Osteocyte (in vitro differentiated cells): ENCODE results near the gene CUL7. TPM values are rescaled to one million over a fixed set of nuclear protein-coding genes. Genes with fewer than 3 reads are reported as not detected.

Experiments used
- DNase-seq: peaks from one replicate; pipeline ENCODE4 v3.0.0; 2021; ENCODE audit warnings: mixed read lengths; ENCODE audit not compliant: unreplicated experiment; ENCODE audit errors: extremely low spot score
- H3K27ac Mint-ChIP-seq: one replicate; pipeline ENCODE4 v1.8.0; 2021; ENCODE audit warnings: mild to moderate bottlenecking, mixed read lengths; ENCODE audit not compliant: unreplicated experiment
- H3K27me3 Mint-ChIP-seq: one replicate; pipeline ENCODE4 v1.8.0; 2021; ENCODE audit warnings: mixed read lengths; ENCODE audit not compliant: unreplicated experiment
- H3K36me3 Mint-ChIP-seq: one replicate; pipeline ENCODE4 v1.8.0; 2021; ENCODE audit warnings: mixed read lengths; ENCODE audit not compliant: unreplicated experiment
- H3K4me1 Mint-ChIP-seq: one replicate; pipeline ENCODE4 v1.8.0; 2021; ENCODE audit warnings: mixed read lengths; ENCODE audit not compliant: unreplicated experiment
- H3K4me3 Mint-ChIP-seq: one replicate; pipeline ENCODE4 v1.8.0; 2021; ENCODE audit warnings: mild to moderate bottlenecking, moderate library complexity, mixed read lengths; ENCODE audit not compliant: unreplicated experiment
- H3K9me3 Mint-ChIP-seq: one replicate; pipeline ENCODE4 v1.8.0; 2021; ENCODE audit warnings: mixed read lengths; ENCODE audit not compliant: unreplicated experiment
- CTCF ChIP-seq: fragments of 200-600 bp; sonication (generic); IDR thresholded peaks from 2 replicates; pipeline ENCODE4 v1.5.0; 2021; ENCODE audit warnings: antibody characterized with exemption, mild to moderate bottlenecking, moderate library complexity
- total RNA-seq: library from RNA; stranded (reverse); gene quantifications from 2 replicates; pipeline ENCODE4 v1.2.1, GENCODE V29; 2021

The CUL7 gene
- total RNA-seq, 1 donor from 2014 or later, result 59.9 TPM

GRCh38 chr6:43070028-43070632 lies 16.5 kb upstream of the CUL7 start:
- Mint-ChIP-seq H3K27ac (no peak overlapping the region), H3K27me3 (no peaks in the 10 kb centered on the region), H3K4me1 (peaks cover 11% of the 10 kb centered on the region), H3K9me3 (no peaks in the 10 kb centered on the region), H3K36me3 (peaks cover 32% of the 10 kb centered on the region), H3K4me3 (no peak overlapping the region)
- TF ChIP-seq CTCF, result peak; percentile 69
- no peak for DNase-seq

- DNase-seq, result no peak
- H3K36me3 Mint-ChIP-seq, result peaks cover 29% of the 10 kb centered on the region
- no peak overlapping the region for H3K4me3 Mint-ChIP-seq
- H3K27me3 Mint-ChIP-seq, result no peaks in the 10 kb centered on the region
- TF ChIP-seq CTCF, result no peak
- peaks cover 31% of the 10 kb centered on the region for H3K4me1 Mint-ChIP-seq
- H3K27ac Mint-ChIP-seq, result no peak overlapping the region
- no peaks in the 10 kb centered on the region for H3K9me3 Mint-ChIP-seq
These were observed 9.2 kb upstream of the CUL7 start for GRCh38 chr6:43062818-43063217.

GRCh38 chr6:43061861-43062260 lies 8.2 kb upstream of the CUL7 start:
- Mint-ChIP-seq H3K4me1 (peaks cover 31% of the 10 kb centered on the region), H3K27ac (no peak overlapping the region), H3K4me3 (no peak overlapping the region), H3K36me3 (peaks cover 29% of the 10 kb centered on the region), H3K9me3 (no peaks in the 10 kb centered on the region), H3K27me3 (no peaks in the 10 kb centered on the region)
- no peak for DNase-seq
- TF ChIP-seq CTCF, result no peak

- Mint-ChIP-seq H3K27ac (peak overlapping the region; percentile 50), H3K36me3 (peaks cover 24% of the 10 kb centered on the region), H3K4me3 (peak overlapping the region; percentile 95), H3K27me3 (no peaks in the 10 kb centered on the region), H3K4me1 (peaks cover 31% of the 10 kb centered on the region), H3K9me3 (no peaks in the 10 kb centered on the region)
- TF ChIP-seq CTCF, result no peak
- DNase-seq, result no peak
These were observed 7.3 kb upstream of the CUL7 start for GRCh38 chr6:43060755-43061633.

GRCh38 chr6:43060034-43060754 lies 6.5 kb upstream of the CUL7 start:
- Mint-ChIP-seq H3K27me3 (no peaks in the 10 kb centered on the region), H3K36me3 (peaks cover 24% of the 10 kb centered on the region), H3K9me3 (no peaks in the 10 kb centered on the region), H3K27ac (peak overlapping the region; percentile 99), H3K4me3 (peak overlapping the region; percentile 95), H3K4me1 (peaks cover 31% of the 10 kb centered on the region)
- no peak for DNase-seq
- no peak for TF ChIP-seq CTCF
